Small intestine (tissue), 7 donors: Measurements from ENCODE around the gene DHX57. TPM values are rescaled to one million over a fixed set of nuclear protein-coding genes. Genes with fewer than 3 reads are reported as not detected.
A peak's percentile ranks its signal among the peaks of the same experiment; 100 is the strongest.

Source experiments
- DNase-seq, 2 donors: peaks; one replicate each; pipeline versions ENCODE4 v3.0.0 to v3.0.0-alpha.2; 2013
- FAIRE-seq: peaks from 2 replicates; lab custom pipeline; 2012; peaks lifted over from hg19 to GRCh38; lab: Jason Lieb, UNC
- H3K27ac ChIP-seq, 3 donors: one replicate each; pipeline ENCODE4 v1.5.1; 2013; ENCODE audit warnings: low read length in 2 of 3, mild to moderate bottlenecking in 2 of 3, control low read depth in 1 of 3, inconsistent platforms in 1 of 3, low read depth in 1 of 3, moderate library complexity in 1 of 3
- H3K27me3 ChIP-seq, 3 donors: one replicate each; pipeline ENCODE4 v1.6.1; 2013; ENCODE audit warnings: low read length in 3 of 3, inconsistent platforms in 1 of 3; ENCODE audit not compliant: control insufficient read depth in 3 of 3, insufficient read depth in 3 of 3
- H3K36me3 ChIP-seq, 3 donors: one replicate each; pipeline ENCODE4 v1.6.1; 2013; ENCODE audit warnings: low read length in 3 of 3, inconsistent platforms in 1 of 3, low read depth in 1 of 3, mild to moderate bottlenecking in 1 of 3, moderate library complexity in 1 of 3; ENCODE audit not compliant: control insufficient read depth in 3 of 3, insufficient read depth in 2 of 3
- H3K4me1 ChIP-seq, 3 donors: one replicate each; pipeline ENCODE4 v1.6.1; 2013; ENCODE audit warnings: low read length in 2 of 3, inconsistent platforms in 1 of 3, low read depth in 1 of 3, mild to moderate bottlenecking in 1 of 3, moderate library complexity in 1 of 3; ENCODE audit not compliant: control insufficient read depth in 3 of 3, insufficient read depth in 2 of 3
- H3K4me3 ChIP-seq, 3 donors: one replicate each; pipeline ENCODE4 v1.5.1; 2013; ENCODE audit warnings: low read length in 3 of 3, control low read depth in 1 of 3, inconsistent platforms in 1 of 3, low read depth in 1 of 3, mild to moderate bottlenecking in 1 of 3, moderate library complexity in 1 of 3
- H3K9me3 ChIP-seq, 2 donors: one replicate each; pipeline ENCODE4 v1.6.1; 2013; ENCODE audit warnings: low read depth in 1 of 2, low read length in 1 of 2; ENCODE audit not compliant: control insufficient read depth in 2 of 2, insufficient read depth in 1 of 2
- WGBS, 3 donors: extraction: QIAGEN DNeasy Blood & Tissue Kit; methylation state at CpG; one replicate each; pipeline ENCODE4 v1.1.7; 2013; 5-methylcytosine and 5-hydroxymethylcytosine counted together
- polyA plus RNA-seq, 4 donors: library from polyadenylated mRNA; stranded (reverse) in 3 of 4; unstranded in 1 of 4; fragments of 200-250 nt in 3 of 4; fragments of 120-200 nt in 1 of 4; gene quantifications; one replicate each; pipeline versions ENCODE4 v1.2.1 to v1.2.3, GENCODE V29; 2013
- donor health status: healthy with polysubstance abuse.
- donor health status: control.
- donor health status: control.
- donor health status: Bipolar disorder and iron deficiency.
- donor health status: healthy.

Gene DHX57
- polyA plus RNA-seq, 4 donors = 2.4 to 13.6 (median 5.8) TPM

DNA sequence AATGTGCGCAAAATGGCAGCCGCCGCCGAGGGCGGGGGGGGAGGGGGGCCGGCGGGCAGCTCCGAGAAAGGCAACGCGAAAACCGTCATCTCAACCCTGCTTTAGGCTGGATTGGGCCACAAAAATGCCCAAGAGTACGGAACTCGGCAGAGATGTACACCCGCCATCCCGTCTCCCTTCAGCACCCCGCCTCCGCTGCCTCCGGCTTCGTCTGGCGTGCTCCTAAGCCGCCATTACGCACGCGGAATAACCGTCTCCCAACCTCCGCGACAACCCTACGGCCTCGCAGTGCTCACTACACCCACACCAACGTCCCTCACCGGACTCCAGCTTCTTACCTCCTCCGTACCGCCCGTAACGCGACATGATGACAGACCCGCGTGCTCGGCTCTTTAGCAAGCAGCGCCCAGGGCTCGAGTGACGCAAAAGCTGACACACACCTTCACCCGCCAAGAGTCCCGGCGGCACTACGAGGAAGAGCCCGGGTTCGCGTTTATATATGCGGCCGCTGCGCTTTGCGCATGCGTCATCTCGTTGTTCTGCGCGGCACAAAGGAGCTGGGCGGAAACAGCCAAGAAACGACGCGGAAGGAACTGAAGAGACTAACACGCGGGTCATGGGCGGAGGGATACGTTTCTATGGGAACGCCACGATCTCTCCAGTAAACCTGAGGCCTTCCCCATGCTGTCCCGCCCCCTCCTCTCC is 124.7 kb downstream of the DHX57 start, which contains the start of gene SRSF7:
TSS of gene SRSF7 (minus strand) at position 471 of the 705 bp plus-strand sequence. CDS start at position 366, 105 bp downstream.
- no peaks in the 10 kb centered on the region for H3K9me3 ChIP-seq
- H3K36me3 ChIP-seq = peaks cover 17 to 18% (median 17%) of the 10 kb centered on the region in 3 donors
- FAIRE-seq = no peak
- H3K4me1 ChIP-seq = peaks cover 5 to 17% (median 14%) of the 10 kb centered on the region in 3 donors
- no peaks in the 10 kb centered on the region for H3K27me3 ChIP-seq
- DNase-seq = peak; percentile 98 to 100
- peak within 1 kb of the TSS; percentile 92 to 99 (median 97) for H3K27ac ChIP-seq
- WGBS, 3 donors = 0% methylated on average over 63 to 68 of the region's 68 CpGs
- peak within 1 kb of the TSS; percentile 82 to 100 (median 95) for H3K4me3 ChIP-seq

DNA sequence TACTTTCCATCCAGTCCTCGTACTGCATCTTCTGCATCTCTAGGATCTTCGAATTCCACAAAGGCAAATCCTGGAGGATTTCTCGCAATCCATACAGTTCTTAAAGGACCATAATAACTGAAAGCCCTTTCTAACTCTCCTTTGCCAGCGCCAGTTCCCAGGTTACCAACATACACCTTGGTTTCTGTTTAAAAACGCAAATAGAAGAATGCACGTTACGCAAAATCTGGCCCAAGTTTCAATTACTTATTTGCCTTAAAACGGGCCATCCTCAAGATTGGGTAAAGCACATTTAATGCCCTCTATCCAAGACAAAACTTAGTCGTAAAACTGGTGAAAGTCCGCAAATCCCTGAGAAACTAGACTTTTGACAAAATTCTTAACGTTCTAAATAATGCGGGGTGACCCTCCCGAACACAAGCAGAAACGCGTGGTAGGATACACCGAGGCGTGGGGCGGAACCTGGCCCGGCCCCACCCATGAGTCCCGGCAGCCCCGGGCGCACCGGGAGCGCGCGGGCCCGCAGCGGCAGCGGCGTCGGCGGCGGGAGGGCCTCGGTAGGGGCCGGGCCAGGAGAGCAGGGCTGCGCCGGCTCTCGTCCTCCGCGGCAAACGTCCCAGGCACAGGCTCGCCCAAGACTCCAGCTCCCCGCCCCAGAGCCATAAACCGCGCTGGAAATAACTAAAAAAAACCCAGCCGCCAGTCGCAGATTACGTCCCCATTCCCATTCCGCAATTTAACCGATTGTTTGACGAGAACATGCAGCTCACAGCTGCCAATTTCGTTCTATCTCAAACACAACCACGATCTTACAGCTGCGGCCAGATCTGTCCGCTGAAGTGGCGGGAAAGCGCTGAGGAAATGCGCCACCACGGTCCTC is 125.5 kb downstream of the DHX57 start:
- Histone ChIP-seq H3K36me3 (peaks cover 20 to 23% (median 20%) of the 10 kb centered on the region in 3 donors), H3K27me3 (no peaks in the 10 kb centered on the region), H3K9me3 (no peaks in the 10 kb centered on the region), H3K4me1 (peaks cover 5 to 17% (median 14%) of the 10 kb centered on the region in 3 donors), H3K4me3 (peak overlapping the region; percentile 82 to 100 (median 95)), H3K27ac (peak overlapping the region; percentile 92 to 99 (median 97))
- DNase-seq = peak in 1 of 2 donors; percentile 64
- FAIRE-seq = no peak
- 0% methylated on average over 59 of the region's 59 CpGs for WGBS, 3 donors

DNA sequence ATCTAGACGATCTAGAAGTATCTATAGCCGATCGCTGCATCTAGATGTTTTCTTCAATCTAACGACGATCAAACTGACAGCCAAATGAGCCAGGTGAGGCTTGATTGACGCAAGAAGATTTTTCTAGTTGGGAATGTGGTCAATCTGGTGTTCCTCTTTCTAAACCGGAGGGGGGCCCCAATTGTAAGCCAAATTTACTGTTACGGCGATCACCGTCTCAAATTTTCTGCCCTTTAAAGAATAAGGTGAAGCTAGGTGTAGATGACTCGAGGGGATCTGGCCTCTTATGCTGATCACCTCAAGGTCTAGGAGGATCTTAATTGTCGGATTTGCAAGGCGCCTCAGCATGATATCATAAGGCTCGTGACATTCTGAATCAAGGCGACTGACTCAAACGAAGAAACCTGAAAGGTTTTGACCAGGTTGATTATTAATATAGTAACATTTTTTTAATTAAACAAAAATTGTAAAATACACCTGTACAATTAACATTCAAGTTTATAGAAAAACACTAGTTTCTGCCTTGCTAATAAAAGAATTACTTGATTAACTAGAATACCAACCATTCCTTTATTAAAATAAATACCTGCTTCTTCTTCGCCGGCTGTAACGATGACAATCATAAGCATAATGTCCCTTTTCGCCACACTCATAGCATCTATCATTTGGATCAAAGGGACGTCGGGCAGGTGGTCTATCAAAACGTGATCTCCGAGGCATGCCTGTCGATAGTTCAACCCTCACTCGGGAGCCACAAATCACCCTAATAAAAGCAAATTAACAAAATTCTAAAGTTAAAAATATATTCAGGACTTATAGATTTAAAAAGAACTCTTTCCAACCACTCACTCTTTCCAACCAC is 126.6 kb downstream of the DHX57 start:
- Histone ChIP-seq H3K4me3 (peak overlapping the region; percentile 82 to 100 (median 95)), H3K4me1 (peaks cover 5 to 17% (median 14%) of the 10 kb centered on the region in 3 donors), H3K9me3 (no peaks in the 10 kb centered on the region), H3K36me3 (peaks cover 23 to 27% (median 23%) of the 10 kb centered on the region in 3 donors), H3K27me3 (no peaks in the 10 kb centered on the region), H3K27ac (peak overlapping the region in 1 of 3 donors; percentile 2)
- DNase-seq (no peak), FAIRE-seq (no peak)
- 10 to 40% (median 14%) methylated on average over 26 of the region's 26 CpGs for WGBS, 3 donors

DNA sequence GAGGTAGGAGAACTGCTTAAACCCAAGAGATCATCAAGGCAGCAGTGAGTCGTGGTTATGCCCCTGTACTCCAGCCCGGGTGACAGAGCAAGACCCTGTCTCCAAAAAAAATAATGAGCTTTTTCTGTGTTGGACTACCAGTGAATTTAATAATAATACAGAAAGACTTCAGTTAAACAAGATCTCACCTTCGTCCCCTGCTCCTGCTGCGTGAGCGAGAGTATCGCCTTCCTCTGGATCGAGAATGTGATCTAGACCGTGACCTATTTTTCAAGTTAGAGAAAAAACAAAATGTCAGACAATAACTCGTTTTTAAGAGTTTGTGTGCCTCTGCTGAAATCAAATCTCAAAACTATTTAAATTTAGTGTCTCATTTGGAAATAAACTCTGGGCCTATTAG is 127.3 kb downstream of the DHX57 start:
- DNase-seq (no peak), FAIRE-seq (no peak)
- peaks cover 5 to 17% (median 14%) of the 10 kb centered on the region in 3 donors for H3K4me1 ChIP-seq
- H3K27ac ChIP-seq = peak overlapping the region in 2 of 3 donors; percentile 30 to 38
- peaks cover 23 to 31% (median 23%) of the 10 kb centered on the region in 3 donors for H3K36me3 ChIP-seq
- H3K27me3 ChIP-seq = no peaks in the 10 kb centered on the region
- 31 to 69% (median 41%) methylated on average over 9 of the region's 9 CpGs for WGBS, 3 donors
- H3K4me3 ChIP-seq = peak overlapping the region in 2 of 3 donors; percentile 0 to 100
- H3K9me3 ChIP-seq = no peaks in the 10 kb centered on the region

DNA sequence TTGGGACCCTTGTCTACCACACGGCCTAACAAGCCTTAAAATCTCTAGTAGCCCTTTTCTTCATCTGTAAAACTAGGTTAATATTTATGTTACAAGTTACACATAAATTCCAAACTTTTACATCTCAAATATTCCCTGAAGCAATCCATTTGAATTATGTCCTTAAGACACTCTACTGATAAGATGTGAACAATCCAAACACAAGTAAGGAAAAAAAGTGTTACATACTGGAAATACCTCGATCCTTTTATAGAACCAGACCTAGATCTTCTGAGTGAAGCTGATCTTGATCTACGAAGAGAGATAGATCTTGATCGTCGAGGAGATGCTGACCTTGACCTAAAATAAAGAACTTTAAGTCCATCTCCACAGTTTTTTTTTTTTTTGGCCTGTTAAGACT is 127.9 kb downstream of the DHX57 start:
- Histone ChIP-seq H3K9me3 (no peaks in the 10 kb centered on the region), H3K36me3 (peaks cover 23 to 33% (median 23%) of the 10 kb centered on the region in 3 donors), H3K27me3 (no peaks in the 10 kb centered on the region), H3K27ac (peak overlapping the region in 2 of 3 donors; percentile 38 to 41), H3K4me3 (peak overlapping the region in 1 of 3 donors; percentile 100), H3K4me1 (peaks cover 8 to 17% (median 14%) of the 10 kb centered on the region in 3 donors)
- DNase-seq (no peak), FAIRE-seq (no peak)
- WGBS, 3 donors = 9 to 53% (median 19%) methylated on average over 5 of the region's 5 CpGs

Other genes starting within 250 kb of the DHX57 start
- 100 to 1,000 TPM in 1 of 4 donors, 10 to 100 TPM in 3; 48.6 to 148 (median 82.9) TPM for gene GALM, start 209.8 kb downstream of the DHX57 start, polyA plus RNA-seq
- gene SRSF7, start 124.6 kb downstream of the DHX57 start, polyA plus RNA-seq = 100 to 1,000 TPM in 3 of 4 donors, 10 to 100 TPM in 1; 78.6 to 205 (median 194) TPM
- gene GEMIN6, start 97.7 kb downstream of the DHX57 start, polyA plus RNA-seq = 10 to 100 TPM; 10.8 to 20.6 (median 13.7) TPM
- gene MORN2, start within 50 bp of the DHX57 start, polyA plus RNA-seq = 10 to 100 TPM in 2 of 4 donors, 1 to 10 TPM in 2; 7.8 to 18.8 (median 12.0) TPM
- gene ARHGEF33, start 13.9 kb upstream of the DHX57 start, polyA plus RNA-seq = under 1 TPM in 2 of 4 donors, not detected in 2; 0.13 to 0.86 TPM
- 10 to 100 TPM in 3 of 4 donors, 1 to 10 TPM in 1; 7.8 to 43.0 (median 14.3) TPM for gene SOS1, start 245.1 kb upstream of the DHX57 start, polyA plus RNA-seq